CD4-positive, alpha-beta T cell treated with Interleukin-6 for 4 hours (primary cell): Measurements from ENCODE around the gene TRPC3.

Source experiments
- DNase-seq: peaks from one replicate; pipeline ENCODE4 v3.0.0-alpha.2; 2020; ENCODE audit warnings: mixed read lengths

Gene TRPC3

GRCh38 chr4:121951521-121952110 is at the start of gene TRPC3:
Gene TRPC3, minus strand, starts transcription at chr4:121952060. Its CDS starts 380 bp downstream, at chr4:121951680.
- DNase-seq, result peak; percentile 38

GRCh38 chr4:122000849-122001248 is 49.0 kb upstream of the TRPC3 start:
- no peak for DNase-seq

GRCh38 chr4:121998024-121998423 is 46.2 kb upstream of the TRPC3 start:
- DNase-seq, result no peak

GRCh38 chr4:121995790-121996537 is 44.1 kb upstream of the TRPC3 start:
- DNase-seq, result no peak

GRCh38 chr4:121991968-121992367 is 40.1 kb upstream of the TRPC3 start:
- DNase-seq, result no peak

GRCh38 chr4:121990489-121990888 is 38.6 kb upstream of the TRPC3 start:
- no peak for DNase-seq

GRCh38 chr4:121989715-121990114 is 37.9 kb upstream of the TRPC3 start:
- no peak for DNase-seq

- DNase-seq, result no peak
Observed at GRCh38 chr4:121988950-121989349, 37.1 kb upstream of the TRPC3 start.

- no peak for DNase-seq
Observed at GRCh38 chr4:121980643-121981042, 28.8 kb upstream of the TRPC3 start.

- no peak for DNase-seq
Observed at GRCh38 chr4:121978172-121978516, 26.3 kb upstream of the TRPC3 start.

GRCh38 chr4:121977251-121978171 is 25.7 kb upstream of the TRPC3 start:
- peak; percentile 5 for DNase-seq

GRCh38 chr4:121975784-121976183 is 23.9 kb upstream of the TRPC3 start:
- DNase-seq, result no peak

GRCh38 chr4:121973816-121974215 is 22.0 kb upstream of the TRPC3 start:
- no peak for DNase-seq

- DNase-seq, result no peak
Observed at GRCh38 chr4:121968859-121969258, 17.0 kb upstream of the TRPC3 start.

GRCh38 chr4:121964958-121965357 is 13.1 kb upstream of the TRPC3 start:
- DNase-seq, result no peak

- DNase-seq, result no peak
Observed at GRCh38 chr4:121960818-121961217, 9.0 kb upstream of the TRPC3 start.

- no peak for DNase-seq
Observed at GRCh38 chr4:121958777-121959176, 6.9 kb upstream of the TRPC3 start.

GRCh38 chr4:121957266-121957665 is 5.4 kb upstream of the TRPC3 start:
- DNase-seq, result no peak

GRCh38 chr4:121953860-121954259 is 2.0 kb upstream of the TRPC3 start:
- no peak for DNase-seq

- no peak for DNase-seq
Observed at GRCh38 chr4:121952290-121952689, 430 bp upstream of the TRPC3 start.

- peak; percentile 32 for DNase-seq
Observed at GRCh38 chr4:121950680-121951520, 960 bp downstream of the TRPC3 start.

GRCh38 chr4:121950212-121950679 is 1.6 kb downstream of the TRPC3 start:
- DNase-seq, result peak; percentile 89

GRCh38 chr4:121946644-121947043 is 5.2 kb downstream of the TRPC3 start:
- DNase-seq, result no peak
